ENCODE data around the gene UROC1. TPM values are rescaled to one million over a fixed set of nuclear protein-coding genes. Genes with fewer than 3 reads are reported as not detected.

UROC1 gene
- total and polyA plus RNA-seq, 2 of the 13 experiments (the other 11 are each of a cell fraction or from before 2014, with no cell fraction given), result 0.71 to 1.3 TPM

GRCh38 chr3:126523745-126524428 lies 6.3 kb upstream of the UROC1 start, which contains the start of gene CHST13 (continued):
- no peak for TF ChIP-seq TIGD3 (CRISPR knock-in tag; IDR thresholded peaks at IDR 0.05; ENCODE audit: borderline replicate concordance)
- TF ChIP-seq ZNF383 (CRISPR knock-in tag; IDR thresholded peaks at IDR 0.05; ENCODE audit: borderline replicate concordance), result peak; percentile 4; the same call in 1 of the 2 replicates
- TF ChIP-seq POLR2G (IDR thresholded peaks at IDR 0.05; ENCODE audit: low read depth, low read length), result peak; percentile 71
- no peak for TF ChIP-seq ZFYVE20 (CRISPR knock-in tag; IDR thresholded peaks at IDR 0.05; ENCODE audit: borderline replicate concordance, low read depth)
- peak; percentile 72; the same call in 1 of the 2 replicates for TF ChIP-seq TBX2 (CRISPR knock-in tag; IDR thresholded peaks at IDR 0.05; ENCODE audit: borderline replicate concordance)
- TF ChIP-seq ZNF275 (CRISPR knock-in tag; IDR thresholded peaks at IDR 0.05; ENCODE audit: borderline replicate concordance), result peak; percentile 72; the same call in 1 of the 2 replicates
- TF ChIP-seq ZNF331 (CRISPR knock-in tag; IDR thresholded peaks at IDR 0.05), result peak; percentile 87
- TF ChIP-seq THAP7 (CRISPR knock-in tag; IDR thresholded peaks at IDR 0.05), result no peak
- peak; percentile 82 for TF ChIP-seq ZNF687 (CRISPR knock-in tag; IDR thresholded peaks at IDR 0.05)
- no peak for TF ChIP-seq ELK4 (CRISPR knock-in tag; IDR thresholded peaks at IDR 0.05; ENCODE audit: borderline replicate concordance)
- TF ChIP-seq GMEB2 (CRISPR knock-in tag; IDR thresholded peaks at IDR 0.05; ENCODE audit: low read depth), result no peak
- TF ChIP-seq POGK (CRISPR knock-in tag; conservative IDR thresholded peaks at IDR 0.05), result peak; percentile 32
- 0 out of 2 replicates have a peak, but pooled peaks have one; percentile 32 for TF ChIP-seq SMAD1 (CRISPR knock-in tag; IDR thresholded peaks at IDR 0.05; ENCODE audit: borderline replicate concordance, low read depth)
- TF ChIP-seq HHEX (CRISPR knock-in tag; IDR thresholded peaks at IDR 0.05), result no peak; the same call in 1 of the 2 replicates
- TF ChIP-seq ZNF598 (CRISPR knock-in tag; IDR thresholded peaks at IDR 0.05; ENCODE audit: borderline replicate concordance), result no peak
